HepG2 (cell line): ENCODE results near the gene CSTB. TPM values are rescaled to one million over a fixed set of nuclear protein-coding genes. Genes with fewer than 3 reads are reported as not detected.

Experiments used
- ADNP ChIP-seq: sonication (generic); formaldehyde crosslinking; IDR thresholded peaks from 2 replicates; pipeline ENCODE4 v1.4.0; 2020; ENCODE audit warnings: missing genetic modification reagents
- CEBPB ChIP-seq: IDR thresholded peaks from 2 replicates; pipeline ENCODE4 v1.6.1; 2011; ENCODE audit warnings: low read depth, low read length, improper control_type of control experiment, borderline replicate concordance
- DPF2 ChIP-seq: sonication (generic); formaldehyde crosslinking; IDR thresholded peaks from 2 replicates; pipeline ENCODE4 v1.4.0; 2020; ENCODE audit warnings: mild to moderate bottlenecking, low read depth, missing genetic modification reagents, borderline replicate concordance
- ETV6 ChIP-seq: sonication (generic); formaldehyde crosslinking; conservative IDR thresholded peaks from 2 replicates; pipeline ENCODE4 v1.4.0; 2020; ENCODE audit warnings: missing genetic modification reagents
- HDAC6 ChIP-seq: fragments of 200-600 bp; sonication (generic); IDR thresholded peaks from 2 replicates; pipeline ENCODE4 v1.7.0; 2017; ENCODE audit warnings: mild to moderate bottlenecking, antibody characterized with exemption, low read length, low read depth
- HNF4A ChIP-seq: sonication (generic); formaldehyde crosslinking; IDR thresholded peaks from 2 replicates; pipeline ENCODE4 v1.4.0; 2020; ENCODE audit warnings: missing genetic modification reagents
- HOXA7 ChIP-seq: sonication (generic); formaldehyde crosslinking; IDR thresholded peaks from 2 replicates; pipeline ENCODE4 v1.8.1; 2022; ENCODE audit warnings: mild to moderate bottlenecking, missing genetic modification reagents, moderate library complexity
- MED8 ChIP-seq: sonication (generic); formaldehyde crosslinking; IDR thresholded peaks from 2 replicates; pipeline ENCODE4 v1.8.1; 2023; ENCODE audit warnings: mild to moderate bottlenecking, missing genetic modification reagents; ENCODE audit not compliant: insufficient replicate concordance
- MTA1 ChIP-seq: sonication (generic); formaldehyde crosslinking; IDR thresholded peaks from 2 replicates; pipeline ENCODE4 v1.4.0; 2020; ENCODE audit warnings: missing genetic modification reagents, mild to moderate bottlenecking, borderline replicate concordance
- MTERF4 ChIP-seq: sonication (generic); formaldehyde crosslinking; IDR thresholded peaks from 2 replicates; pipeline ENCODE4 v1.8.0; 2023; ENCODE audit warnings: mild to moderate bottlenecking, missing genetic modification reagents
- MXI1 ChIP-seq: IDR thresholded peaks from 3 replicates; pipeline ENCODE4 v1.6.1; 2012; ENCODE audit warnings: low read depth, low read length, inconsistent platforms, borderline replicate concordance
- PBX2 ChIP-seq: IDR thresholded peaks from 2 replicates; pipeline ENCODE4 v1.6.1; 2016; ENCODE audit warnings: control low read depth
- RFXAP ChIP-seq: sonication (generic); formaldehyde crosslinking; IDR thresholded peaks from 2 replicates; pipeline ENCODE4 v1.4.0; 2020; ENCODE audit warnings: missing genetic modification reagents, borderline replicate concordance
- YY1 ChIP-seq: IDR thresholded peaks from 2 replicates; pipeline ENCODE4 v1.6.1; 2011; ENCODE audit warnings: low read length, low read depth, moderate library complexity, mild to moderate bottlenecking; ENCODE audit not compliant: insufficient read depth, insufficient replicate concordance
- ZBTB21 ChIP-seq: sonication (generic); formaldehyde crosslinking; IDR thresholded peaks from 2 replicates; pipeline ENCODE4 v1.4.0; 2020; ENCODE audit warnings: missing genetic modification reagents
- ZFAT ChIP-seq: sonication (generic); formaldehyde crosslinking; conservative IDR thresholded peaks from 2 replicates; pipeline ENCODE4 v1.8.1; 2023; ENCODE audit warnings: missing genetic modification reagents, inconsistent platforms
- ZNF260 ChIP-seq: sonication (generic); formaldehyde crosslinking; IDR thresholded peaks from 2 replicates; pipeline ENCODE4 v1.4.0; 2020; ENCODE audit warnings: missing genetic modification reagents, low read depth, mild to moderate bottlenecking, borderline replicate concordance
- ZNF33A ChIP-seq: sonication (generic); formaldehyde crosslinking; IDR thresholded peaks from 2 replicates; pipeline ENCODE4 v1.5.1; 2020; ENCODE audit warnings: missing genetic modification reagents, mild to moderate bottlenecking, moderate library complexity, borderline replicate concordance
- ZNF432 ChIP-seq: sonication (generic); formaldehyde crosslinking; IDR thresholded peaks from 2 replicates; pipeline ENCODE4 v1.5.0; 2020; ENCODE audit warnings: missing genetic modification reagents, mild to moderate bottlenecking, borderline replicate concordance
- ZNF597 ChIP-seq: sonication (generic); formaldehyde crosslinking; IDR thresholded peaks from 2 replicates; pipeline ENCODE4 v1.5.0; 2020; ENCODE audit warnings: missing genetic modification reagents
- ZNF607 ChIP-seq: sonication (generic); formaldehyde crosslinking; IDR thresholded peaks from 2 replicates; pipeline ENCODE4 v1.5.1; 2020; ENCODE audit warnings: missing genetic modification reagents, mild to moderate bottlenecking, borderline replicate concordance
- ZNF746 ChIP-seq: sonication (generic); formaldehyde crosslinking; IDR thresholded peaks from 2 replicates; pipeline ENCODE4 v1.8.0; 2022; ENCODE audit warnings: mild to moderate bottlenecking, missing genetic modification reagents
- ZNF747 ChIP-seq: sonication (generic); formaldehyde crosslinking; IDR thresholded peaks from 2 replicates; pipeline ENCODE4 v1.8.1; 2023; ENCODE audit warnings: missing genetic modification reagents, mild to moderate bottlenecking, borderline replicate concordance
- ZNF841 ChIP-seq: sonication (generic); formaldehyde crosslinking; IDR thresholded peaks from 2 replicates; pipeline ENCODE4 v1.8.1; 2023; ENCODE audit warnings: missing genetic modification reagents, borderline replicate concordance
- ZZZ3 ChIP-seq: sonication (generic); formaldehyde crosslinking; IDR thresholded peaks from 2 replicates; pipeline ENCODE4 v1.4.0; 2020; ENCODE audit warnings: missing genetic modification reagents, mild to moderate bottlenecking, borderline replicate concordance
- polyA plus RNA-seq, 8 experiments: library from polyadenylated mRNA; depleted of rRNA in 3 of 8; stranded (reverse) in 7 of 8; unstranded in 1 of 8; fragments of >200 nt; fragmentation: Illumina TruSeq in 4 of 8; extraction: Trizol in 4 of 8; gene quantifications; 2 replicates each; pipeline versions ENCODE4 v1.2.1 to v1.2.3, GENCODE V29; 2011 to 2016; ENCODE audit warnings: low read depth in 4 of 8, missing spikeins in 1 of 8, mixed read lengths in 1 of 8; ENCODE audit not compliant: insufficient read depth in 1 of 8
- total RNA-seq, 5 experiments: library from RNA; depleted of rRNA; stranded (reverse); fragments of >200 nt; fragmentation: Illumina TruSeq; extraction: Trizol; gene quantifications; 2 replicates each; pipeline ENCODE4 v1.2.3, GENCODE V29; 2016; ENCODE audit warnings: low read depth in 1 of 5
- TF ChIP-seq, protein P1 (sequence below): sonication (generic); formaldehyde crosslinking; IDR thresholded peaks from 2 replicates; pipeline ENCODE4 v1.9.0; 2022; ENCODE audit warnings: low read depth, missing genetic modification reagents

Gene CSTB
- total and polyA plus RNA-seq, 2 of the 13 experiments (the other 11 are each of a cell fraction or from before 2014, with no cell fraction given): 11.7 to 94.1 TPM

GRCh38 chr21:43783098-43783700 is 7.1 kb upstream of the CSTB start (continued):
- TF ChIP-seq MED8 (CRISPR knock-in tag) (peak; percentile 95), ZNF33A (CRISPR knock-in tag) (0 out of 2 replicates have a peak, but pooled peaks have one; percentile 72), ZZZ3 (CRISPR knock-in tag) (no peak), HDAC6 (no peak), MTERF4 (CRISPR knock-in tag) (no peak), ADNP (no peak), ETV6 (CRISPR knock-in tag) (0 out of 2 replicates have a peak, but pooled peaks have one; percentile 33), ZFAT (no peak), HOXA7 (CRISPR knock-in tag) (no peak), ZNF260 (CRISPR knock-in tag) (no peak), MXI1 (peak; percentile 22; the same call in 1 of the 3 replicates), RFXAP (no peak), ZNF841 (CRISPR knock-in tag) (no peak), PBX2 (no peak), MTA1 (CRISPR knock-in tag) (no peak), HNF4A (peak; percentile 79), ZNF432 (CRISPR knock-in tag) (no peak), ZNF747 (CRISPR knock-in tag) (peak; percentile 89; the same call in 1 of the 2 replicates), ZNF746 (CRISPR knock-in tag) (peak; percentile 85), ZNF607 (CRISPR knock-in tag) (peak; percentile 81), DPF2 (CRISPR knock-in tag) (peak; percentile 88), ZBTB21 (CRISPR knock-in tag) (no peak), YY1 (no peak), ZNF597 (CRISPR knock-in tag) (no peak), CEBPB (peak; percentile 99)
- TF ChIP-seq, protein P1, sequence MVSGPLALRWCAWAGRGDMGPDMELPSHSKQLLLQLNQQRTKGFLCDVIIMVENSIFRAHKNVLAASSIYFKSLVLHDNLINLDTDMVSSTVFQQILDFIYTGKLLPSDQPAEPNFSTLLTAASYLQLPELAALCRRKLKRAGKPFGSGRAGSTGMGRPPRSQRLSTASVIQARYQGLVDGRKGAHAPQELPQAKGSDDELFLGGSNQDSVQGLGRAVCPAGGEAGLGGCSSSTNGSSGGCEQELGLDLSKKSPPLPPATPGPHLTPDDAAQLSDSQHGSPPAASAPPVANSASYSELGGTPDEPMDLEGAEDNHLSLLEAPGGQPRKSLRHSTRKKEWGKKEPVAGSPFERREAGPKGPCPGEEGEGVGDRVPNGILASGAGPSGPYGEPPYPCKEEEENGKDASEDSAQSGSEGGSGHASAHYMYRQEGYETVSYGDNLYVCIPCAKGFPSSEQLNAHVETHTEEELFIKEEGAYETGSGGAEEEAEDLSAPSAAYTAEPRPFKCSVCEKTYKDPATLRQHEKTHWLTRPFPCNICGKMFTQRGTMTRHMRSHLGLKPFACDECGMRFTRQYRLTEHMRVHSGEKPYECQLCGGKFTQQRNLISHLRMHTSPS: 0 out of 2 replicates have a peak, but pooled peaks have one; percentile 53
